ENCODE measurements around the gene SYNGR2.

Gene SYNGR2

DNA sequence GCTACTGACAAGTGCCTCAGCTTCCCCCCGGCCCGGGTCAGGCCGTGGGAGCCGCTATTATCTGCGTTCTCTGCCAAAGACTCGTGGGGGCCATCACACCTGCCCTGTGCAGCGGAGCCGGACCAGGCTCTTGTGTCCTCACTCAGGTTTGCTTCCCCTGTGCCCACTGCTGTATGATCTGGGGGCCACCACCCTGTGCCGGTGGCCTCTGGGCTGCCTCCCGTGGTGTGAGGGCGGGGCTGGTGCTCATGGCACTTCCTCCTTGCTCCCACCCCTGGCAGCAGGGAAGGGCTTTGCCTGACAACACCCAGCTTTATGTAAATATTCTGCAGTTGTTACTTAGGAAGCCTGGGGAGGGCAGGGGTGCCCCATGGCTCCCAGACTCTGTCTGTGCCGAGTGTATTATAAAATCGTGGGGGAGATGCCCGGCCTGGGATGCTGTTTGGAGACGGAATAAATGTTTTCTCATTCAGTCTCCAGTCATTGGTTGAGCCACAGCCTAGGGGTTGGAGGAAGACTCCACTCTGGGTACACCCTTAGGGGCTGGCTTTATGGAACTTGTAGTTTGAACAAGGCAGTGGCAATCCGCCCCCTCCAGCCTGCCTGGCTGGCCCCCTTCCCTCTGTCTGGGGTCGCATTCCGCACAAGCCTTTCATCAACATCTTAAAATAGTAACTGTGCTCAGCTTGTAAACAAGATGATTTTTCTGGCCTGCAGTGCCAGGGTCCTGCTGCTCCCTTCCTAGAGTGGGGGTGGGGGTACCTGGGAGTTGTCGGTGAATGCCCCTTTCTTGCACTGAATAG is 4.1 kb downstream of the SYNGR2 start:
- H3K27ac ChIP-seq: peak overlapping the region; percentile 71

DNA sequence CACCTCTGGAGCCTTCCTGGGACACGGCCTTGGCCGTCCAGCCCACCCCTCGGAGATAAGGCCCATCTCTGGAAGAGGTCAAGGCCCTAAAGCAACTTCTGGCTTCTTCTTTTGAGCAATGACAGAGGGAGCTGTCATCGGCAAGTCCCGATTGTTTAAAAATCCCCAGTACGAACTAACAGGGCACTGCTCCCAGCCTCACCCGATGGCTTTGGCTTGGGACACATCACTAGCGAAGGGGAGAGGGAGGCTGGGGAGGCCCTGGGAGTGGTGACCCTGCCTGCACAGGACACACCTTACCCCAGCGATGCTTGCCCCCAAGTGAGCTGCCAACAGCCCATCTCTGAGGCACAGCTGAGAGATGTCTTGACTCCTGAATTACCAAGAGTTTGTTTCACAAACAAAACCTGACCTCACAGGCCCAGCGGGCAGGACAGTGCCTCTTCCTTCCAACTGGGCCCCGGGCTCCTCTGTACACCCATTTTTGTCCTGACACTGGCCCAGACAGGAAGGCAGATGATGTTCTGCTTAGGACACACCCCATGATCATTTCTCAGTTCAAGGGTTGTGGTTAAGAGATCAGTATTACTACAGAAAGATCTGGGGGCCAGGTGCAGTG is 4.8 kb downstream of the SYNGR2 start:
- TF ChIP-seq, protein P1, sequence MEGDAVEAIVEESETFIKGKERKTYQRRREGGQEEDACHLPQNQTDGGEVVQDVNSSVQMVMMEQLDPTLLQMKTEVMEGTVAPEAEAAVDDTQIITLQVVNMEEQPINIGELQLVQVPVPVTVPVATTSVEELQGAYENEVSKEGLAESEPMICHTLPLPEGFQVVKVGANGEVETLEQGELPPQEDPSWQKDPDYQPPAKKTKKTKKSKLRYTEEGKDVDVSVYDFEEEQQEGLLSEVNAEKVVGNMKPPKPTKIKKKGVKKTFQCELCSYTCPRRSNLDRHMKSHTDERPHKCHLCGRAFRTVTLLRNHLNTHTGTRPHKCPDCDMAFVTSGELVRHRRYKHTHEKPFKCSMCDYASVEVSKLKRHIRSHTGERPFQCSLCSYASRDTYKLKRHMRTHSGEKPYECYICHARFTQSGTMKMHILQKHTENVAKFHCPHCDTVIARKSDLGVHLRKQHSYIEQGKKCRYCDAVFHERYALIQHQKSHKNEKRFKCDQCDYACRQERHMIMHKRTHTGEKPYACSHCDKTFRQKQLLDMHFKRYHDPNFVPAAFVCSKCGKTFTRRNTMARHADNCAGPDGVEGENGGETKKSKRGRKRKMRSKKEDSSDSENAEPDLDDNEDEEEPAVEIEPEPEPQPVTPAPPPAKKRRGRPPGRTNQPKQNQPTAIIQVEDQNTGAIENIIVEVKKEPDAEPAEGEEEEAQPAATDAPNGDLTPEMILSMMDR (conservative IDR thresholded peaks at IDR 0.05): no peak
- no peak for TF ChIP-seq ZFX (IDR thresholded peaks at IDR 0.05)
- H3K27ac ChIP-seq: peak overlapping the region; percentile 71

More for the DNA sequence above, 4.1 kb downstream of the SYNGR2 start:
- TF ChIP-seq ZFX (IDR thresholded peaks at IDR 0.05): no peak
- TF ChIP-seq, protein P1 (conservative IDR thresholded peaks at IDR 0.05): no peak

DNA sequence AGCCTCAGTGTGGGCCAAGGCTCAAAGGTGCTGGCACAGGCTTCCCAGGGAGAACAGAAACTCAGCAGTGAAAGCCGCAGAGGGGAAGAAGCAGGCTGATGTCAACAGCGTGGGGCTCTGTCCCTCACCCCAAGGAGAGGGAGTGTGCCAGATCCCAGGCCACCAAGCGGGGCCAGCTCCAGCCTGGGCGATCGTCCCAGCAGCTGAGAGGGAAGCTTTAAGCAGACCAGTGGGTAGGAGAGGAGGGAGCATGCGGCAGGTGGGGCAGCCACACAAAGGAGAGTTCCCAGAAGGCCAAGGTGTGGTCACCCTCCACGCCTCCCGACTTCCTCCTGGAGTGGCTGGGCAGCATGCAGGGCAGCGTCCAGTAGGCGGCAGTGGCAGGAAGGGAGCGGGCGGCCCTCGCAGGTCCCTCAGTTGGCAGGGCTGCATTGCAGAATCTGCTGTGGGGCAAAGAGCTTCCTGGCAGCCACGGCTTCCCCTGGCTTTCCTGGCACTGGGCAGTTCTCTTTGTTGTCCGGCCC is 6.0 kb downstream of the SYNGR2 start:
- H3K27ac ChIP-seq: peak overlapping the region; percentile 71
- no peak for TF ChIP-seq ZFX (IDR thresholded peaks at IDR 0.05)
- TF ChIP-seq, protein P1 (conservative IDR thresholded peaks at IDR 0.05): peak; percentile 80

DNA sequence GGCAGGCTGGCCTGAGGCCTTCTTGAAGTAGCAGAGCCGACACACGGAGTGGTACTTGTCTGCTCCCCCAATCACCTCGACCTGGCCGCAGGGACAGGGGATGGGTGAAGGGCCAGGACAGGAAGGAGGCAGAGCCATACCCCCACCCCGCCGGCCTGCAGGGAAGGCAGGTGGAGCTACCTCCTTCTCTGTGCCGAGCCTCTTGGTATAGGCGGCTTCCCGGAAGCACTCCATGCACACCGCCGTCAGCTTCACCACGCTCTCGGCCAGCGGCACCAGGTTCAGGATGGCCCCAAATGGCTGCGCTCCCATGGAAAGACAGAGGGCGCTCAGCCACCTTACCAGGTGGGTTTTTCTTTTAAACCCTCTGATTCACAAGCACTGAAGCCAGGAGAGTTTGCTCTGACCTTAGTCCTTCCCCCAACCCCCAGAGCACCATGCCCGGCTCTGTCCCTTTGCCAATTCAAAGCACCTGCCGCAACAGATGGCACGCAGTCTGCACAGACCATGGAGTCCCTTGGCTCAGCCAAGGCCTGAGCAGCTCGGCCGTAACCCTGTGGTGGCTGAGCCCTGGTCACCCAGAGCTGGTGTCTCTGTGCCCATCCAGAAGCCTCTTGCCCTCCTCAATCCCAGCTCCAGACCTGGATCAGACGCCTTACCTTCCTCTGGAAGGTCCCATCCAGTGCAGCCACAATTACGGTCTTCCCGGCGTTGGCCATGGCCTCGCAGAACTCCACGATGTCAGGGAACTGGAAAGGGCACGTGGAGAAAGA is 6.7 kb downstream of the SYNGR2 start:
- TF ChIP-seq ZFX (IDR thresholded peaks at IDR 0.05): 0 out of 2 replicates have a peak, but pooled peaks have one; percentile 50
- TF ChIP-seq, protein P1 (conservative IDR thresholded peaks at IDR 0.05): peak; percentile 66
- peak overlapping the region; percentile 71 for H3K27ac ChIP-seq

DNA sequence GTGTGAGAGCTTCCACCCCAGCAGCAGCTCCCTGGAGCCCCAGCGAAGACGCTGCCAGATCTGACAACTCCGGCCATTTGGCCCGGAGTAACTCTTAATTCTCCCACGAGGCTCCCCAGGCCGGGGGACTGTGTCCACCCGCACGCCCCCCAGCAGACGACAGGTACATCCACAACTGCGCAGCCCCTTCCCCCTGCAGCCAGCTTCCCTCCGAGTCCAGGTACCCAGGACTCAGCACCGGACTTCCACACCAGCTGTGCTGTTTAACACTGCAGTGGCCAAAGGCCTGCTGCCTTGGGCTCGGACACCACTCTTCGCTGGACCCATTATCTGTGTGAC is 7.2 kb downstream of the SYNGR2 start:
- H3K27ac ChIP-seq: peak overlapping the region; percentile 71
- TF ChIP-seq, protein P1 (conservative IDR thresholded peaks at IDR 0.05): no peak
- no peak for TF ChIP-seq ZFX (IDR thresholded peaks at IDR 0.05)

DNA sequence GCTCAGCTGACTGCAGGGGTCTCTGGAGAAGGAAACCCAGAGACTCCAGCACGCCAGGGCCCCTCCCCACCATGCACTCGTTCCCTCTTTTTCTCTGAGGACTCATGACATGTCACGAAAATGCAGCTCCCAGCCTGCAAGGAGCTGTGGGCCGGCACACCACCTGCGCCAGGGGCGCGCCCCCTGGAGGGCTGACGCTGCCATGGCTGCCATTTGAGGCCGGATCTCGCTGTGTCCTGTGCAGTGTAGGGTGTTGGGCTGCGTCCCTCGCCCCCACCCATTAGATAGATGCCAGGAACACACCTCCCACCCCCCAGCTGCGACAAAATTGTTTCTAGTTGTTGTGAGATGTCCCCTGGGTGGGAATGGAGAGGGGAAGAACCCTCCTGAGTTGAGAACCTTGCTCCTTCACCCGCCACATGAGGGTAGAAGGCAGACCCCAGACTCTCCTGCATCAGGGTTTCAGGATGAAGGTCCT is 8.2 kb downstream of the SYNGR2 start:
- peak overlapping the region; percentile 71 for H3K27ac ChIP-seq
- TF ChIP-seq ZFX (IDR thresholded peaks at IDR 0.05): no peak
- TF ChIP-seq, protein P1 (conservative IDR thresholded peaks at IDR 0.05): no peak; the same call in 1 of the 2 replicates

All from C4-2B (cell line).